HepG2 (cell line): Measurements from ENCODE around the gene RRBP1. TPM values are rescaled to one million over a fixed set of nuclear protein-coding genes. Genes with fewer than 3 reads are reported as not detected.
A peak's percentile ranks its signal among the peaks of the same experiment; 100 is the strongest.

Experiments
- AKAP8 ChIP-seq: sonication (generic); formaldehyde crosslinking; IDR thresholded peaks from 2 replicates; pipeline ENCODE4 v1.5.1; 2020; ENCODE audit warnings: mild to moderate bottlenecking, missing genetic modification reagents
- BRCA1 ChIP-seq: sonication (generic); formaldehyde crosslinking; IDR thresholded peaks from 2 replicates; pipeline ENCODE4 v1.4.0; 2020; ENCODE audit warnings: missing genetic modification reagents
- HDAC1 ChIP-seq: sonication (generic); formaldehyde crosslinking; IDR thresholded peaks from 2 replicates; pipeline ENCODE4 v1.5.1; 2020; ENCODE audit warnings: mild to moderate bottlenecking, missing genetic modification reagents
- HOXD1 ChIP-seq: sonication (generic); formaldehyde crosslinking; IDR thresholded peaks from 2 replicates; pipeline ENCODE4 v1.5.0; 2020; ENCODE audit warnings: missing genetic modification reagents
- RBM39 ChIP-seq: fragments of 200-400 bp; formaldehyde crosslinking; IDR thresholded peaks from one replicate; pipeline ENCODE4 v1.6.1; 2018; ENCODE audit warnings: antibody characterized with exemption, mild to moderate bottlenecking, low read depth, low read length; ENCODE audit not compliant: poor library complexity, severe bottlenecking
- SNAI1 ChIP-seq: sonication (generic); formaldehyde crosslinking; IDR thresholded peaks from 2 replicates; pipeline ENCODE4 v1.5.0; 2020; ENCODE audit warnings: mild to moderate bottlenecking, missing genetic modification reagents, borderline replicate concordance
- SPEN ChIP-seq: sonication (generic); formaldehyde crosslinking; IDR thresholded peaks from 2 replicates; pipeline ENCODE4 v1.5.1; 2020; ENCODE audit warnings: low read depth, mild to moderate bottlenecking, missing genetic modification reagents
- ZNF17 ChIP-seq: sonication (generic); formaldehyde crosslinking; IDR thresholded peaks from 2 replicates; pipeline ENCODE4 v1.5.0; 2020; ENCODE audit warnings: mild to moderate bottlenecking, missing genetic modification reagents
- ZNF230 ChIP-seq: sonication (generic); formaldehyde crosslinking; IDR thresholded peaks from 2 replicates; pipeline ENCODE4 v1.4.0; 2020; ENCODE audit warnings: mild to moderate bottlenecking, missing genetic modification reagents
- polyA plus RNA-seq, 8 experiments: library from polyadenylated mRNA; depleted of rRNA in 3 of 8; stranded (reverse) in 7 of 8; unstranded in 1 of 8; fragments of >200 nt; fragmentation: Illumina TruSeq in 4 of 8; extraction: Trizol in 4 of 8; gene quantifications; 2 replicates each; pipeline versions ENCODE4 v1.2.1 to v1.2.3, GENCODE V29; 2011 to 2016; ENCODE audit warnings: low read depth in 4 of 8, missing spikeins in 1 of 8, mixed read lengths in 1 of 8; ENCODE audit not compliant: insufficient read depth in 1 of 8
- total RNA-seq, 5 experiments: library from RNA; depleted of rRNA; stranded (reverse); fragments of >200 nt; fragmentation: Illumina TruSeq; extraction: Trizol; gene quantifications; 2 replicates each; pipeline ENCODE4 v1.2.3, GENCODE V29; 2016; ENCODE audit warnings: low read depth in 1 of 5
- TF ChIP-seq, protein P1 (sequence below): IDR thresholded peaks from 2 replicates; pipeline ENCODE4 v1.6.1; 2016; ENCODE audit warnings: missing compliant biosample characterization, missing genetic modification reagents, borderline replicate concordance
- TF ChIP-seq, protein P2 (sequence below): sonication (generic); formaldehyde crosslinking; IDR thresholded peaks from 2 replicates; pipeline ENCODE4 v1.4.0; 2020; ENCODE audit warnings: missing genetic modification reagents
- TF ChIP-seq, protein P3 (sequence below): sonication (generic); formaldehyde crosslinking; IDR thresholded peaks from 2 replicates; pipeline ENCODE4 v1.4.0; 2020; ENCODE audit warnings: mild to moderate bottlenecking, missing genetic modification reagents, borderline replicate concordance
- TF ChIP-seq, protein P4 (sequence below): sonication (generic); formaldehyde crosslinking; IDR thresholded peaks from 2 replicates; pipeline ENCODE4 v1.5.0; 2020; ENCODE audit warnings: missing genetic modification reagents, mild to moderate bottlenecking, borderline replicate concordance
- TF ChIP-seq, protein P5 (sequence below): sonication (generic); formaldehyde crosslinking; IDR thresholded peaks from 2 replicates; pipeline ENCODE4 v1.9.0; 2022; ENCODE audit warnings: missing genetic modification reagents, mild to moderate bottlenecking, borderline replicate concordance
- TF ChIP-seq, protein P6 (sequence below): sonication (generic); formaldehyde crosslinking; IDR thresholded peaks from 2 replicates; pipeline ENCODE4 v1.4.0; 2020; ENCODE audit warnings: mild to moderate bottlenecking, missing genetic modification reagents

RRBP1 gene
- total and polyA plus RNA-seq, 2 of the 13 experiments (the other 11 are each of a cell fraction or from before 2014, with no cell fraction given) = 150 to 222 TPM

DNA sequence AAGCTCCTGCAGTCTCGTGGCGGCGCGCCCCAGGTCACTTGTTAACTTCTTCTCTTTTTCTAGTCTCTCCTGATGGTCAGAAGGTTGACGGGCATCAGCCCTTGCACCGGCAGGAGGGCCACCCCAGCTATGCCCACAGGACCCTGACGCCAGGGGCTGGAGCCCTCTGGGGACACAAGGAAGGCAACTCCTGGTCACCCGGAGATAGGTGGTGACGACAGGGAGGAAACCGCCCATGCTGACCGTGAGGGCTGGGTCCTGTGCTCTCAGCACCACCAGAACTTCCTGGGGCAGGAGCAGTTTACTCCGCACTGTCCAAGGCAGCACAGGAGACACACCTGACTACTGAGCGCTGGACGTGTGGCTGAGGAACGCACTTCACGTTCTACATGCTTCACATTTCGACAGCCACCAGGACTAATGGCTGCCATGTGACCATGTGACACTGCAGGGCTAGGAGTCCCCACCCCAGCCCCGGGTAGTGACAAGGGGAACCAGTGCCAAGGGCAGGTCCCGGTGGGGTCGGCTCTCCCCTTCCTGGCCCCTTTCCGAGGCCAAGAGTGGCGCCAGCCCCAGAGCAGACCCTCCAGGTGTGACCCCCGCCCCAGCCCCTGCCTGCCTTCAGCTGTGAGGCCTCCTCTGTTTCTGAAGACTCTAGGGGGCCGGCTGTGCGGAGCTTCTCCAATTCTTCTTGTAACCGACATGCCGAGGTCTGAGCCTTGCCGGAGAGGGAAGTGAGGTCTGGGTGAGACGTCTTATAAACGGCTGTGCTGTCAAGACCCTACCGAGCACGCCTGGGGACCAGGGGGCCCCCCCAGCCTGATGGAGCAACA is 67.0 kb downstream of the RRBP1 start (continued):
- TF ChIP-seq ZNF230 (CRISPR knock-in tag) (no peak), SNAI1 (CRISPR knock-in tag) (no peak), BRCA1 (CRISPR knock-in tag) (no peak), HOXD1 (CRISPR knock-in tag) (no peak), SPEN (CRISPR knock-in tag) (no peak), HDAC1 (CRISPR knock-in tag) (no peak), RBM39 (peak; percentile 23), ZNF17 (CRISPR knock-in tag) (no peak), AKAP8 (CRISPR knock-in tag) (peak; percentile 38; the same call in 1 of the 2 replicates)
- TF ChIP-seq, protein P1, sequence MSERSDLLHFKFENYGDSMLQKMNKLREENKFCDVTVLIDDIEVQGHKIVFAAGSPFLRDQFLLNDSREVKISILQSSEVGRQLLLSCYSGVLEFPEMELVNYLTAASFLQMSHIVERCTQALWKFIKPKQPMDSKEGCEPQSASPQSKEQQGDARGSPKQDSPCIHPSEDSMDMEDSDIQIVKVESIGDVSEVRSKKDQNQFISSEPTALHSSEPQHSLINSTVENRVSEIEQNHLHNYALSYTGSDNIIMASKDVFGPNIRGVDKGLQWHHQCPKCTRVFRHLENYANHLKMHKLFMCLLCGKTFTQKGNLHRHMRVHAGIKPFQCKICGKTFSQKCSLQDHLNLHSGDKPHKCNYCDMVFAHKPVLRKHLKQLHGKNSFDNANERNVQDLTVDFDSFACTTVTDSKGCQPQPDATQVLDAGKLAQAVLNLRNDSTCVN (CRISPR knock-in tag) = no peak
- TF ChIP-seq, protein P2, sequence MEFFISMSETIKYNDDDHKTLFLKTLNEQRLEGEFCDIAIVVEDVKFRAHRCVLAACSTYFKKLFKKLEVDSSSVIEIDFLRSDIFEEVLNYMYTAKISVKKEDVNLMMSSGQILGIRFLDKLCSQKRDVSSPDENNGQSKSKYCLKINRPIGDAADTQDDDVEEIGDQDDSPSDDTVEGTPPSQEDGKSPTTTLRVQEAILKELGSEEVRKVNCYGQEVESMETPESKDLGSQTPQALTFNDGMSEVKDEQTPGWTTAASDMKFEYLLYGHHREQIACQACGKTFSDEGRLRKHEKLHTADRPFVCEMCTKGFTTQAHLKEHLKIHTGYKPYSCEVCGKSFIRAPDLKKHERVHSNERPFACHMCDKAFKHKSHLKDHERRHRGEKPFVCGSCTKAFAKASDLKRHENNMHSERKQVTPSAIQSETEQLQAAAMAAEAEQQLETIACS (CRISPR knock-in tag) = no peak
- TF ChIP-seq, protein P3, sequence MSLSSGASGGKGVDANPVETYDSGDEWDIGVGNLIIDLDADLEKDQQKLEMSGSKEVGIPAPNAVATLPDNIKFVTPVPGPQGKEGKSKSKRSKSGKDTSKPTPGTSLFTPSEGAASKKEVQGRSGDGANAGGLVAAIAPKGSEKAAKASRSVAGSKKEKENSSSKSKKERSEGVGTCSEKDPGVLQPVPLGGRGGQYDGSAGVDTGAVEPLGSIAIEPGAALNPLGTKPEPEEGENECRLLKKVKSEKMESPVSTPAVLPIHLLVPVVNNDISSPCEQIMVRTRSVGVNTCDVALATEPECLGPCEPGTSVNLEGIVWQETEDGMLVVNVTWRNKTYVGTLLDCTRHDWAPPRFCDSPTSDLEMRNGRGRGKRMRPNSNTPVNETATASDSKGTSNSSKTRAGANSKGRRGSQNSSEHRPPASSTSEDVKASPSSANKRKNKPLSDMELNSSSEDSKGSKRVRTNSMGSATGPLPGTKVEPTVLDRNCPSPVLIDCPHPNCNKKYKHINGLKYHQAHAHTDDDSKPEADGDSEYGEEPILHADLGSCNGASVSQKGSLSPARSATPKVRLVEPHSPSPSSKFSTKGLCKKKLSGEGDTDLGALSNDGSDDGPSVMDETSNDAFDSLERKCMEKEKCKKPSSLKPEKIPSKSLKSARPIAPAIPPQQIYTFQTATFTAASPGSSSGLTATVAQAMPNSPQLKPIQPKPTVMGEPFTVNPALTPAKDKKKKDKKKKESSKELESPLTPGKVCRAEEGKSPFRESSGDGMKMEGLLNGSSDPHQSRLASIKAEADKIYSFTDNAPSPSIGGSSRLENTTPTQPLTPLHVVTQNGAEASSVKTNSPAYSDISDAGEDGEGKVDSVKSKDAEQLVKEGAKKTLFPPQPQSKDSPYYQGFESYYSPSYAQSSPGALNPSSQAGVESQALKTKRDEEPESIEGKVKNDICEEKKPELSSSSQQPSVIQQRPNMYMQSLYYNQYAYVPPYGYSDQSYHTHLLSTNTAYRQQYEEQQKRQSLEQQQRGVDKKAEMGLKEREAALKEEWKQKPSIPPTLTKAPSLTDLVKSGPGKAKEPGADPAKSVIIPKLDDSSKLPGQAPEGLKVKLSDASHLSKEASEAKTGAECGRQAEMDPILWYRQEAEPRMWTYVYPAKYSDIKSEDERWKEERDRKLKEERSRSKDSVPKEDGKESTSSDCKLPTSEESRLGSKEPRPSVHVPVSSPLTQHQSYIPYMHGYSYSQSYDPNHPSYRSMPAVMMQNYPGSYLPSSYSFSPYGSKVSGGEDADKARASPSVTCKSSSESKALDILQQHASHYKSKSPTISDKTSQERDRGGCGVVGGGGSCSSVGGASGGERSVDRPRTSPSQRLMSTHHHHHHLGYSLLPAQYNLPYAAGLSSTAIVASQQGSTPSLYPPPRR (CRISPR knock-in tag) = no peak
- TF ChIP-seq, protein P4, sequence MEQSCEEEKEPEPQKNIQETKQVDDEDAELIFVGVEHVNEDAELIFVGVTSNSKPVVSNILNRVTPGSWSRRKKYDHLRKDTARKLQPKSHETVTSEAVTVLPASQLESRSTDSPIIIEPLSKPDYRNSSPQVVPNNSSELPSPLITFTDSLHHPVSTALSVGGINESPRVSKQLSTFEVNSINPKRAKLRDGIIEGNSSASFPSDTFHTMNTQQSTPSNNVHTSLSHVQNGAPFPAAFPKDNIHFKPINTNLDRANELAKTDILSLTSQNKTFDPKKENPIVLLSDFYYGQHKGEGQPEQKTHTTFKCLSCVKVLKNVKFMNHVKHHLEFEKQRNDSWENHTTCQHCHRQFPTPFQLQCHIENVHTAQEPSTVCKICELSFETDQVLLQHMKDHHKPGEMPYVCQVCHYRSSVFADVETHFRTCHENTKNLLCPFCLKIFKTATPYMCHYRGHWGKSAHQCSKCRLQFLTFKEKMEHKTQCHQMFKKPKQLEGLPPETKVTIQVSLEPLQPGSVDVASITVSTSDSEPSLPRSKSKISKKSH (CRISPR knock-in tag) = peak; percentile 12; the same call in 1 of the 2 replicates
- TF ChIP-seq, protein P5, sequence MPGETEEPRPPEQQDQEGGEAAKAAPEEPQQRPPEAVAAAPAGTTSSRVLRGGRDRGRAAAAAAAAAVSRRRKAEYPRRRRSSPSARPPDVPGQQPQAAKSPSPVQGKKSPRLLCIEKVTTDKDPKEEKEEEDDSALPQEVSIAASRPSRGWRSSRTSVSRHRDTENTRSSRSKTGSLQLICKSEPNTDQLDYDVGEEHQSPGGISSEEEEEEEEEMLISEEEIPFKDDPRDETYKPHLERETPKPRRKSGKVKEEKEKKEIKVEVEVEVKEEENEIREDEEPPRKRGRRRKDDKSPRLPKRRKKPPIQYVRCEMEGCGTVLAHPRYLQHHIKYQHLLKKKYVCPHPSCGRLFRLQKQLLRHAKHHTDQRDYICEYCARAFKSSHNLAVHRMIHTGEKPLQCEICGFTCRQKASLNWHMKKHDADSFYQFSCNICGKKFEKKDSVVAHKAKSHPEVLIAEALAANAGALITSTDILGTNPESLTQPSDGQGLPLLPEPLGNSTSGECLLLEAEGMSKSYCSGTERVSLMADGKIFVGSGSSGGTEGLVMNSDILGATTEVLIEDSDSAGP (CRISPR knock-in tag) = 0 out of 2 replicates have a peak, but pooled peaks have one; percentile 7
- TF ChIP-seq, protein P6, sequence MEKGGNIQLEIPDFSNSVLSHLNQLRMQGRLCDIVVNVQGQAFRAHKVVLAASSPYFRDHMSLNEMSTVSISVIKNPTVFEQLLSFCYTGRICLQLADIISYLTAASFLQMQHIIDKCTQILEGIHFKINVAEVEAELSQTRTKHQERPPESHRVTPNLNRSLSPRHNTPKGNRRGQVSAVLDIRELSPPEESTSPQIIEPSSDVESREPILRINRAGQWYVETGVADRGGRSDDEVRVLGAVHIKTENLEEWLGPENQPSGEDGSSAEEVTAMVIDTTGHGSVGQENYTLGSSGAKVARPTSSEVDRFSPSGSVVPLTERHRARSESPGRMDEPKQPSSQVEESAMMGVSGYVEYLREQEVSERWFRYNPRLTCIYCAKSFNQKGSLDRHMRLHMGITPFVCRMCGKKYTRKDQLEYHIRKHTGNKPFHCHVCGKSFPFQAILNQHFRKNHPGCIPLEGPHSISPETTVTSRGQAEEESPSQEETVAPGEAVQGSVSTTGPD = no peak
